OCI-LY7 (cell line): ENCODE results near the gene CERS1.

ENCODE experiments used
- CTCF ChIP-seq: fragments of 200-600 bp; sonication (generic); conservative IDR thresholded peaks from 2 replicates; pipeline ENCODE4 v1.5.1; 2014; ENCODE audit warnings: mild to moderate bottlenecking, antibody characterized with exemption, low read length, moderate library complexity, mixed read lengths
- EZH2phosphoT487 ChIP-seq: fragments of 200-600 bp; sonication (generic); IDR thresholded peaks from 2 replicates; pipeline ENCODE4 v1.6.1; 2018; ENCODE audit warnings: low read depth, borderline replicate concordance, mild to moderate bottlenecking, mixed run types, antibody characterized with exemption, low read length, moderate library complexity, mixed read lengths

DNA sequence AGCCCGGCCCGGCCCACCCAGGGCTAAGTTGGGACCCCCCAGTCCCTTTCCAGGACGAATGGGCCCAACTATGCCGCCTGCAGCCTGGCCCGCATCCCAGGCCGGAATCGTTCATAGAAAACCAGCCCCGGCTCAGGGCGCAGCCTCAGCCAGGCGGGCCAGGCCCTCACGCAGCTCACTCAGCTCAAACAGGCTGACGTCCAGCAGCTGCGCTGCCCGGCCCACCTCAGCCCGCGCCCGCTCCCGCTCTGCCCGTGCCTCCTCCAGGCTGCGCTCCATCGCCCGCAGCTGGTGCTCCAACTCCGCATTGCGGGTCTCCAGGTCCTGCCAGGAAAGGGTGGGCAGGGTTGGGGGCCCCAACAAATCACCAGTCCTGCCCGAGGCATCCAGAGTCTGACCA lies 33.4 kb upstream of the CERS1 start:
- TF ChIP-seq EZH2phosphoT487 (no peak), CTCF (no peak)
